Lower lobe of right lung (tissue), 2 donors: Measurements from ENCODE around the gene ERRFI1. TPM values are rescaled to one million over a fixed set of nuclear protein-coding genes. Genes with fewer than 3 reads are reported as not detected.

Experiments used
- ATAC-seq, 2 donors: fragments of 200-7000 bp; cut with Tn5 transposase; one replicate each; pipeline ENCODE4 v1.9.1; 2020 to 2022; ENCODE audit warnings: mild to moderate bottlenecking in 2 of 2, moderate library complexity in 2 of 2
- DNase-seq: peaks from one replicate; pipeline ENCODE4 v3.0.0-alpha.2; 2020
- H3K27ac ChIP-seq: fragments of 200-600 bp; one replicate; pipeline ENCODE4 v1.8.0; 2022
- H3K27me3 ChIP-seq: fragments of 200-600 bp; one replicate; pipeline ENCODE4 v1.8.0; 2022; ENCODE audit warnings: low read depth
- H3K36me3 ChIP-seq: fragments of 200-600 bp; one replicate; pipeline ENCODE4 v1.8.0; 2022; ENCODE audit warnings: mild to moderate bottlenecking
- H3K4me1 ChIP-seq: fragments of 200-600 bp; one replicate; pipeline ENCODE4 v1.8.0; 2022
- H3K4me3 ChIP-seq: fragments of 200-600 bp; one replicate; pipeline ENCODE4 v1.8.0; 2022; ENCODE audit warnings: mild to moderate bottlenecking
- H3K9me3 ChIP-seq: fragments of 200-600 bp; one replicate; pipeline ENCODE4 v1.8.0; 2022
- intact Hi-C: fragments of 100-400 bp; cut with DNase I; formaldehyde crosslinking; loops from one replicate; pipeline ENCODE4 v1.11.0; 2022
- total RNA-seq: library from RNA; stranded (reverse); fragmentation: NEBNext Ultra II Directional; extraction: Animal tissue kit (Norgen Biotek cat#: 25700); gene quantifications from one replicate; pipeline ENCODE4 v1.2.1, GENCODE V29; 2021
- TF ChIP-seq, protein P1 (sequence below): fragments of 200-600 bp; IDR thresholded peaks from one replicate; pipeline ENCODE4 v1.8.0; 2022; ENCODE audit warnings: antibody characterized with exemption, mild to moderate bottlenecking
- donor health status: DM: no; HTN: yes; CAD: no; lungs with severe emphysema.

ERRFI1 gene
- total RNA-seq, 1 donor from 2014 or later, result 65.1 TPM

DNA sequence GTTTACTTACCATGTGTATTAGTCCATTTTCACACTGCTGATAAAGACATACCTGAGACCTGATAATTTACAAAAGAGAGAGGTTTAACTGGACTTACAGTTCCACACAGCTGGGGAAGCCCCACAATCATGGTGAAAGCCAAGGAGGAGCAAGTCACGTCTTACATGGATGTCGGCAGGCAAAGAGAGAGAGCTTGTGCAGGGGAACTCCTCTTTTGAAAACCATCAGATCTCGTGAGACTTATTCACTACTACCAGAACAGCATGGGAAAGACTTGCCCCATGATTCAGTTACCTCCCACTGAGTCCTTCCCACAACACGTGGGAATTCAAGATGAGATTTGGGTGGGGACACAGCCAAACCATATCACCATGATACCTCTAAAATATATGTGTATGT lies 39.3 kb upstream of the ERRFI1 start:
- intact Hi-C loops, result no loop called here
- TF ChIP-seq, protein P1, sequence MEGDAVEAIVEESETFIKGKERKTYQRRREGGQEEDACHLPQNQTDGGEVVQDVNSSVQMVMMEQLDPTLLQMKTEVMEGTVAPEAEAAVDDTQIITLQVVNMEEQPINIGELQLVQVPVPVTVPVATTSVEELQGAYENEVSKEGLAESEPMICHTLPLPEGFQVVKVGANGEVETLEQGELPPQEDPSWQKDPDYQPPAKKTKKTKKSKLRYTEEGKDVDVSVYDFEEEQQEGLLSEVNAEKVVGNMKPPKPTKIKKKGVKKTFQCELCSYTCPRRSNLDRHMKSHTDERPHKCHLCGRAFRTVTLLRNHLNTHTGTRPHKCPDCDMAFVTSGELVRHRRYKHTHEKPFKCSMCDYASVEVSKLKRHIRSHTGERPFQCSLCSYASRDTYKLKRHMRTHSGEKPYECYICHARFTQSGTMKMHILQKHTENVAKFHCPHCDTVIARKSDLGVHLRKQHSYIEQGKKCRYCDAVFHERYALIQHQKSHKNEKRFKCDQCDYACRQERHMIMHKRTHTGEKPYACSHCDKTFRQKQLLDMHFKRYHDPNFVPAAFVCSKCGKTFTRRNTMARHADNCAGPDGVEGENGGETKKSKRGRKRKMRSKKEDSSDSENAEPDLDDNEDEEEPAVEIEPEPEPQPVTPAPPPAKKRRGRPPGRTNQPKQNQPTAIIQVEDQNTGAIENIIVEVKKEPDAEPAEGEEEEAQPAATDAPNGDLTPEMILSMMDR, result no peak
- ATAC-seq, result no peak
- Histone ChIP-seq H3K4me1 (peaks cover 15% of the 10 kb centered on the region), H3K27me3 (no peaks in the 10 kb centered on the region), H3K9me3 (no peaks in the 10 kb centered on the region), H3K27ac (no peak overlapping the region), H3K4me3 (no peak overlapping the region), H3K36me3 (no peaks in the 10 kb centered on the region)
- no peak for DNase-seq

DNA sequence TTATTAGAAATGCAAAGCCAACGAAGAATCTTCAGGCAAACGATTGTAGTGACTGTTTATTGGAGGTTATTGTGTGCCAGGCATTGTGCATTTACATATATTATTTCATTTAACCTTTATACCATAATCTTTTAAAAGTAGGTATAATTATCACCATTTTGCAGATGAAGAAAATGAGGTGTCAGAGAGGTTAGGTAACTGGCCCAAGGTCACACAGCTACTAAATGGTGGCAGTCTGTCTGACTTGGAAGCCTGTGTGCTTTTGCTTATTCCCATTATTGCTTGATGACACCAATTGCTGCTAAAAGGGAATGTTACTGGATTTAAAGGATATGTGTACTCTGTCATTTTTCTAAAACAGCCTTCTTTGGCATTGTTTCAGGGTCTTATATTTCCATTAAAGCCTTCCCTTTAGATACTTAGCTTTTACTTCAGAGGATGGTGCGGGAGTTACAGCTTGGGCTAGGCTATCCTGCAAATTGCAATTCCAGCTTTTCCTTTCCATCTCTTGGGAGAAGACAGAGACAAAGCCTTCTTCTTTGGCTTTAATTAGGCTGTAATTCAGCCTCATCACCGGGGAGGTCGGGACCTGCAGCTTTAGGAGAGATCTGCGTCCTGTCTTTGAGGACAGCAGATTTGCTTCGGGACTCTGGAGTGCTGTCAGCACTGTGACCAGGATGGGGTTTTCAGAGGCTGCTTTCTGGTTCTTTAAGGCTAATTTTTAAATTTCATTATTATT lies 37.4 kb upstream of the ERRFI1 start:
- no peak for DNase-seq
- H3K4me1 ChIP-seq, result peaks cover 27% of the 10 kb centered on the region
- H3K4me3 ChIP-seq, result no peak overlapping the region
- no peak for ATAC-seq
- H3K27ac ChIP-seq, result no peak overlapping the region
- no peaks in the 10 kb centered on the region for H3K27me3 ChIP-seq
- TF ChIP-seq, protein P1, result no peak
- H3K9me3 ChIP-seq, result no peaks in the 10 kb centered on the region
- H3K36me3 ChIP-seq, result no peaks in the 10 kb centered on the region
- intact Hi-C loops, result no loop called here

DNA sequence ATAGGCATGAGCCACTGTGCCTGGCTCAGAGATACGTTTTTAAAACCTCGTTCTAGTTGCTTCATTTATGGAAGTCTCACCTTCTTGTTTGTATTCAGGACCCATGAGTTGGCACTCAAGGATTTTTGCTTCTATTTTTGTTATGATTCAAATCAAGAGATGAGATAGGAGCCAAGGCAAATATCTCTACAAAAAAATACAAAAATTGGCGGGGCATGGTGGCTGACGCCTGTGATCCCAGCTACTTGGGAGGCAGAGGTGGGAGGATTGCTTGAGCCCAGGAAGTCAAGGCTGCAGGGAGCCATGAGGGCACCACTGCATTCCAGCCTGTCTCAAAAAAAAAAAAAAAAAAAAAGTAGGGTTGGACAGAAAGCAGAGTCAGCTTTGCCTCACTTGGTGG lies 36.8 kb upstream of the ERRFI1 start:
- Histone ChIP-seq H3K9me3 (no peaks in the 10 kb centered on the region), H3K27me3 (no peaks in the 10 kb centered on the region), H3K27ac (peak overlapping the region; percentile 72), H3K4me3 (no peak overlapping the region), H3K4me1 (peaks cover 27% of the 10 kb centered on the region), H3K36me3 (no peaks in the 10 kb centered on the region)
- ATAC-seq (no peak), DNase-seq (no peak)
- TF ChIP-seq, protein P1, result no peak
- intact Hi-C loops, result no loop called here

DNA sequence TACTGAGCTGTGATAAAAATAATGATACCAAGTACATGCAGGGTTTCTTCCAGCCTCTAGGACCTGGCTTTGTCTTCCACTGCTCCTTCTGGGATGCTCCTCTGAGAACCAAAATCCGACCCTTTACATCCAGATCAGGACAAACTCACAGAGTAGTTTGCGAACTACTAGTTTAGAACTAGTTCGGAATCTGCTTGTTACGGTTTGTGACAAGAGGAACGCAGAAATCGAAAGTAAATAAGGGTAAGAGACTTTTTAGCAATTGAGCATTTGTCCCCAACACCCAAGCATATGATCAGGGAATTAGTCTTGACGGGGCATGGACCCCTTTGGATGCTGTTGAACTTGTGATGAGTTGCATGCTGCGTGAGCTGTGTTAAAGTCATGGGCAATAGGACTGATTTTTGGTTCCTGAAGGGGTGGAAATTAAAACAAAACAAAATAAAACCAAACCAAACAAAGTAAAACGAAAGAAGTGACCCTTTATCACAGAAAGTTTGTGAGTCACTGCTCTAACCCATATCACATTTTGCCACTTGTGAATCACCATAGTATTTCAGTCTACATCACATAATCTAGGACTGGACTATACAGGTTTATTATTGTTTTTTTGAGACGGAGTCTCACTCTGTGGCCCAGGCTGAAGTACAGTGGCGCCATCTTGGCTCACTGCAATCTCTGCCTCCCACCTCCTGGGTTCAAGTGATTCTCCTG lies 35.7 kb upstream of the ERRFI1 start:
- DNase-seq, result no peak
- Histone ChIP-seq H3K4me3 (peak overlapping the region; percentile 10), H3K27ac (peak overlapping the region; percentile 72), H3K27me3 (no peaks in the 10 kb centered on the region), H3K9me3 (no peaks in the 10 kb centered on the region), H3K36me3 (no peaks in the 10 kb centered on the region), H3K4me1 (peaks cover 27% of the 10 kb centered on the region)
- intact Hi-C loops, result no loop called here
- TF ChIP-seq, protein P1, result no peak
- ATAC-seq, result peak; percentile 26 to 61

DNA sequence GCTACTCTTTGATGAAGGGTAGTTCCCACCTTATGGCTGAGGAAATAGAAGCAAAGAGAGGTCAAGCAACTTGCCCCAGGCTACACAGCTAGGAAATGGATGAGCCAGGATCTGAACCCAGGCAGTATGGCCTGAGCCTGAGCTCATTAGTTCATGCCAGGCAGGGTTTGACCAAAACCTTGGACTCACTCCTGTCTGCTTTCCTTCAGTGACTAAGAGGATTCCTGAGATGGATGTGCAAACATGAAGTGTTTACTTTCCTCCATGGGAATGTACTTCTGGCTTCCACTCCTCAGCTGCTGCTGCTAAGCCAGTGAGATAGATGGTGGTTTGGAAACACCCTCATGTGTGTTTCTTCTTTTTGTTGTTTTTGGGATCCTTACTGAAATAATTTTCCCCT lies 35.1 kb upstream of the ERRFI1 start:
- peaks cover 27% of the 10 kb centered on the region for H3K4me1 ChIP-seq
- peak overlapping the region; percentile 72 for H3K27ac ChIP-seq
- TF ChIP-seq, protein P1, result no peak
- H3K9me3 ChIP-seq, result no peaks in the 10 kb centered on the region
- no peaks in the 10 kb centered on the region for H3K27me3 ChIP-seq
- ATAC-seq (peak; percentile 88 to 93), DNase-seq (no peak)
- no peaks in the 10 kb centered on the region for H3K36me3 ChIP-seq
- intact Hi-C loops, result no loop called here
- peak overlapping the region; percentile 10 for H3K4me3 ChIP-seq
